ENCODE measurements around the gene NPAS3.
A peak's percentile ranks its signal among the peaks of the same experiment; 100 is the strongest.

The NPAS3 gene

GRCh38 chr14:33539918-33540357, 601.3 kb downstream of the NPAS3 start:
- ATAC-seq (ENCODE audit: low read depth) (no peak), DNase-seq (ENCODE audit: low spot score) (no peak)
- H3K9me3 ChIP-seq (ENCODE audit: severe bottlenecking) = no peaks in the 10 kb centered on the region
- no peak overlapping the region for H3K27ac ChIP-seq (ENCODE audit: poor library complexity, severe bottlenecking)
- H3K36me3 ChIP-seq (ENCODE audit: low read depth) = no peaks in the 10 kb centered on the region
- H3K4me3 ChIP-seq (ENCODE audit: severe bottlenecking) = no peak overlapping the region
- no peaks in the 10 kb centered on the region for H3K4me1 ChIP-seq (ENCODE audit: insufficient read depth, poor library complexity, severe bottlenecking)
- H3K27me3 ChIP-seq (ENCODE audit: insufficient read depth, poor library complexity, severe bottlenecking) = no peaks in the 10 kb centered on the region
- no peak for TF ChIP-seq CTCF (IDR thresholded peaks at IDR 0.05; ENCODE audit: poor library complexity, severe bottlenecking)

- no peak overlapping the region for H3K27ac ChIP-seq (ENCODE audit: poor library complexity, severe bottlenecking)
- no peaks in the 10 kb centered on the region for H3K36me3 ChIP-seq (ENCODE audit: low read depth)
- H3K4me1 ChIP-seq (ENCODE audit: insufficient read depth, poor library complexity, severe bottlenecking) = peaks cover 7% of the 10 kb centered on the region
- no peaks in the 10 kb centered on the region for H3K9me3 ChIP-seq (ENCODE audit: severe bottlenecking)
- no peak overlapping the region for H3K4me3 ChIP-seq (ENCODE audit: severe bottlenecking)
- no peaks in the 10 kb centered on the region for H3K27me3 ChIP-seq (ENCODE audit: insufficient read depth, poor library complexity, severe bottlenecking)
- TF ChIP-seq CTCF (IDR thresholded peaks at IDR 0.05; ENCODE audit: poor library complexity, severe bottlenecking) = no peak
- DNase-seq (ENCODE audit: low spot score) (no peak), ATAC-seq (ENCODE audit: low read depth) (no peak)
These were observed 602.5 kb downstream of the NPAS3 start for GRCh38 chr14:33541171-33541570.

- DNase-seq (ENCODE audit: low spot score) = no peak
- no peak for TF ChIP-seq CTCF (IDR thresholded peaks at IDR 0.05; ENCODE audit: poor library complexity, severe bottlenecking)
- H3K4me3 ChIP-seq (ENCODE audit: severe bottlenecking) = no peak overlapping the region
These were observed 603.9 kb downstream of the NPAS3 start for GRCh38 chr14:33542338-33543287.

GRCh38 chr14:33545696-33546095, 607.0 kb downstream of the NPAS3 start:
- Histone ChIP-seq H3K4me1 (ENCODE audit: insufficient read depth, poor library complexity, severe bottlenecking) (peaks cover 7% of the 10 kb centered on the region), H3K9me3 (ENCODE audit: severe bottlenecking) (no peaks in the 10 kb centered on the region), H3K27ac (ENCODE audit: poor library complexity, severe bottlenecking) (no peak overlapping the region), H3K36me3 (ENCODE audit: low read depth) (no peaks in the 10 kb centered on the region), H3K27me3 (ENCODE audit: insufficient read depth, poor library complexity, severe bottlenecking) (no peaks in the 10 kb centered on the region), H3K4me3 (ENCODE audit: severe bottlenecking) (no peak overlapping the region)
- TF ChIP-seq CTCF (IDR thresholded peaks at IDR 0.05; ENCODE audit: poor library complexity, severe bottlenecking) = no peak
- no peak for DNase-seq (ENCODE audit: low spot score)
- peak; percentile 73 for ATAC-seq (ENCODE audit: low read depth)

More at GRCh38 chr14:33542338-33543287, 603.9 kb downstream of the NPAS3 start:
- Histone ChIP-seq H3K9me3 (ENCODE audit: severe bottlenecking) (no peaks in the 10 kb centered on the region), H3K27me3 (ENCODE audit: insufficient read depth, poor library complexity, severe bottlenecking) (no peaks in the 10 kb centered on the region), H3K36me3 (ENCODE audit: low read depth) (no peaks in the 10 kb centered on the region), H3K27ac (ENCODE audit: poor library complexity, severe bottlenecking) (no peak overlapping the region), H3K4me1 (ENCODE audit: insufficient read depth, poor library complexity, severe bottlenecking) (peaks cover 7% of the 10 kb centered on the region)
- no peak for ATAC-seq (ENCODE audit: low read depth)

GRCh38 chr14:33548606-33549005, 609.9 kb downstream of the NPAS3 start:
- ATAC-seq (ENCODE audit: low read depth) (no peak), DNase-seq (ENCODE audit: low spot score) (no peak)
- no peak overlapping the region for H3K27ac ChIP-seq (ENCODE audit: poor library complexity, severe bottlenecking)
- TF ChIP-seq CTCF (IDR thresholded peaks at IDR 0.05; ENCODE audit: poor library complexity, severe bottlenecking) = no peak
- no peaks in the 10 kb centered on the region for H3K27me3 ChIP-seq (ENCODE audit: insufficient read depth, poor library complexity, severe bottlenecking)
- no peaks in the 10 kb centered on the region for H3K9me3 ChIP-seq (ENCODE audit: severe bottlenecking)
- peaks cover 7% of the 10 kb centered on the region for H3K4me1 ChIP-seq (ENCODE audit: insufficient read depth, poor library complexity, severe bottlenecking)
- H3K4me3 ChIP-seq (ENCODE audit: severe bottlenecking) = no peak overlapping the region
- H3K36me3 ChIP-seq (ENCODE audit: low read depth) = no peaks in the 10 kb centered on the region
